Kidney epithelial cell (primary cell): ENCODE results near the gene MRPS34. TPM values are rescaled to one million over a fixed set of nuclear protein-coding genes. Genes with fewer than 3 reads are reported as not detected.
"Not testable (repeated sequence)": the region's sequence is repeated elsewhere in the genome, so short reads cannot be mapped to it uniquely, and the experiment has no call there.

Experiments
- DNase-seq: peaks from one replicate; pipeline ENCODE4 v3.0.0-alpha.2; 2010; ENCODE audit warnings: low read depth
- H3K27me3 ChIP-seq: 2 replicates; pipeline ENCODE4 v1.6.0; 2011; ENCODE audit warnings: low read length; ENCODE audit not compliant: control insufficient read depth, insufficient read depth
- H3K36me3 ChIP-seq: 2 replicates; pipeline ENCODE4 v1.5.1; 2011; ENCODE audit warnings: low read length; ENCODE audit not compliant: control insufficient read depth, insufficient read depth
- H3K4me3 ChIP-seq: 2 replicates; pipeline ENCODE4 v1.5.1; 2011; ENCODE audit warnings: low read depth, mild to moderate bottlenecking, control low read depth, low read length
- CTCF ChIP-seq: IDR thresholded peaks from 2 replicates; pipeline ENCODE4 v1.5.1; 2011; ENCODE audit warnings: mild to moderate bottlenecking, moderate library complexity, low read length, control low read depth, inconsistent platforms; ENCODE audit not compliant: insufficient read depth, poor library complexity, severe bottlenecking
- total RNA-seq: library from RNA; depleted of rRNA; stranded (reverse); fragments of >200 nt; gene quantifications from 2 replicates; pipeline ENCODE4 v1.2.3, GENCODE V29; 2015

MRPS34 gene
- total RNA-seq, 1 donor from 2014 or later, result 108 TPM

- DNase-seq, result no peak
- TF ChIP-seq CTCF, result no peak
- no peak overlapping the region for H3K4me3 ChIP-seq
Measured at GRCh38 chr16:1807626-1808025, 34.7 kb upstream of the MRPS34 start.

GRCh38 chr16:1800701-1801100 lies 27.8 kb upstream of the MRPS34 start:
- no peak for TF ChIP-seq CTCF
- H3K36me3 ChIP-seq, result no peaks in the 10 kb centered on the region
- no peak overlapping the region for H3K4me3 ChIP-seq
- H3K27me3 ChIP-seq, result no peaks in the 10 kb centered on the region
- no peak for DNase-seq

More at GRCh38 chr16:1807626-1808025, 34.7 kb upstream of the MRPS34 start:
- H3K36me3 ChIP-seq, result no peaks in the 10 kb centered on the region
- no peaks in the 10 kb centered on the region for H3K27me3 ChIP-seq

- H3K36me3 ChIP-seq, H3K27me3 ChIP-seq, DNase-seq, H3K4me3 ChIP-seq: not testable (repeated sequence)
Measured at GRCh38 chr16:1799263-1799662, 26.3 kb upstream of the MRPS34 start.

- Histone ChIP-seq H3K27me3 (peaks cover 2% of the 10 kb centered on the region), H3K36me3 (no peaks in the 10 kb centered on the region), H3K4me3 (no peak overlapping the region)
- no peak for TF ChIP-seq CTCF
- DNase-seq, result no peak
Measured at GRCh38 chr16:1794908-1795666, 22.2 kb upstream of the MRPS34 start.

- DNase-seq, result no peak
- TF ChIP-seq CTCF, result no peak
- Histone ChIP-seq H3K36me3 (no peaks in the 10 kb centered on the region), H3K4me3 (no peak overlapping the region), H3K27me3 (peaks cover 2% of the 10 kb centered on the region)
Measured at GRCh38 chr16:1794221-1794871, 21.4 kb upstream of the MRPS34 start.

GRCh38 chr16:1793578-1794220 lies 20.8 kb upstream of the MRPS34 start, which contains the start of gene IGFALS:
Gene IGFALS, minus strand, starts transcription at chr16:1793705. Its CDS starts 53 bp downstream, at chr16:1793652.
- H3K4me3 ChIP-seq, result no peak within 1 kb of the TSS
- DNase-seq, result no peak
- no peak for TF ChIP-seq CTCF
- H3K27me3 ChIP-seq, result peaks cover 2% of the 10 kb centered on the region
- no peaks in the 10 kb centered on the region for H3K36me3 ChIP-seq
